ENCODE data around the gene TMEM53. TPM values are rescaled to one million over a fixed set of nuclear protein-coding genes. Genes with fewer than 3 reads are reported as not detected.
"Not testable (repeated sequence)": the region's sequence is repeated elsewhere in the genome, so short reads cannot be mapped to it uniquely, and the experiment has no call there.

The TMEM53 gene
- total and polyA plus RNA-seq, 2 experiments from 2014 or later, result 15.2 to 43.0 TPM

DNA sequence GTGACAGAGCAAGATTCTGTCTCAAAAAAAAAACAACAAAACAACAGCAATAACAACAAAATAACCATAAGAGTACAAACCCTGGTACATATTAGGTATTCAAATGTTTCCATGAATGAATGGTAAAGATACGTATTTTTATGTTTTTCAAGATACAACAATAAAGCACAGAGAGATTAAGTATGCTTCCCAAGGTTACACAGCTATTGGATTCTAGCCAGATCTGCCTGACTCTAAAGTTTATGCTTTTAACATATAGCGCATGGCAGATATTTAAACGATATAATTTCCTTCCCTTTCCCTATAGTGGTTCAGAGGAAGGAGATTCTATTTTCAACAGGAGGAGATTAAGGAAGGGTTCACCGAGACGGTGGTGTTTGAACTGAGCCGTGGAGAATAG lies 31.2 kb upstream of the TMEM53 start:
- no peaks in the 10 kb centered on the region for H3K4me1 ChIP-seq (ENCODE audit: low read depth)
- no peaks in the 10 kb centered on the region for H3K36me3 ChIP-seq
- no peaks in the 10 kb centered on the region for H3K9me3 ChIP-seq (ENCODE audit: low read depth)
- no peak overlapping the region for H3K4me3 ChIP-seq
- TF ChIP-seq, protein P1, sequence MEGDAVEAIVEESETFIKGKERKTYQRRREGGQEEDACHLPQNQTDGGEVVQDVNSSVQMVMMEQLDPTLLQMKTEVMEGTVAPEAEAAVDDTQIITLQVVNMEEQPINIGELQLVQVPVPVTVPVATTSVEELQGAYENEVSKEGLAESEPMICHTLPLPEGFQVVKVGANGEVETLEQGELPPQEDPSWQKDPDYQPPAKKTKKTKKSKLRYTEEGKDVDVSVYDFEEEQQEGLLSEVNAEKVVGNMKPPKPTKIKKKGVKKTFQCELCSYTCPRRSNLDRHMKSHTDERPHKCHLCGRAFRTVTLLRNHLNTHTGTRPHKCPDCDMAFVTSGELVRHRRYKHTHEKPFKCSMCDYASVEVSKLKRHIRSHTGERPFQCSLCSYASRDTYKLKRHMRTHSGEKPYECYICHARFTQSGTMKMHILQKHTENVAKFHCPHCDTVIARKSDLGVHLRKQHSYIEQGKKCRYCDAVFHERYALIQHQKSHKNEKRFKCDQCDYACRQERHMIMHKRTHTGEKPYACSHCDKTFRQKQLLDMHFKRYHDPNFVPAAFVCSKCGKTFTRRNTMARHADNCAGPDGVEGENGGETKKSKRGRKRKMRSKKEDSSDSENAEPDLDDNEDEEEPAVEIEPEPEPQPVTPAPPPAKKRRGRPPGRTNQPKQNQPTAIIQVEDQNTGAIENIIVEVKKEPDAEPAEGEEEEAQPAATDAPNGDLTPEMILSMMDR (IDR thresholded peaks at IDR 0.05; ENCODE audit: low read depth, low read length), result no peak
- no peak overlapping the region for H3K27ac ChIP-seq
- H3K27me3 ChIP-seq, result no peaks in the 10 kb centered on the region
- no peak for DNase-seq (ENCODE audit: low read depth in 1 of 2, low spot score in 1 of 2)

DNA sequence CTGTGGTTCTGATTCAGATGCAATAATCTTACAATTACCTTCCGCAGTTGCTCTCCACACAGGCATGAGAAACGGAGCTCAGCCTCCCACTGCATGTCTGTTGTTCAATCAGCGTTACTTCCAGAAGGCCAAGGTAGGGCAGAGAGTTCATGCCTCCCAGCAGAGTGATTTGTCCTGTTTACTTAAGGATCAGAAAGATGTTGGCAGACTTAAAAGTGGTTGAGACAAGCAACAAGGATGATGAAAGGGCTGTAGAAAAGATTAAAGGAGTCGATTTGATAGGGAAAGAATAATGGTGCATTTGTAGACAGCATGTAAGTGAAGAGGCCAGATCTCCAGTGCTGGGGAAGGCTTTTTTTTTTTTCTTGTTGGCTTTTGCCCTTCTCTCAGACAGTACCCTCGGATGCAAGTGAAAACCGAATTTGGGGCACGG lies 26.9 kb upstream of the TMEM53 start:
- Histone ChIP-seq H3K4me1 (ENCODE audit: low read depth) (no peaks in the 10 kb centered on the region), H3K36me3 (no peaks in the 10 kb centered on the region), H3K27ac (peak overlapping the region; percentile 16), H3K9me3 (ENCODE audit: low read depth) (no peaks in the 10 kb centered on the region), H3K4me3 (no peak overlapping the region), H3K27me3 (no peaks in the 10 kb centered on the region)
- TF ChIP-seq, protein P1 (IDR thresholded peaks at IDR 0.05; ENCODE audit: low read depth, low read length), result no peak
- no peak for DNase-seq (ENCODE audit: low read depth in 1 of 2, low spot score in 1 of 2)

DNA sequence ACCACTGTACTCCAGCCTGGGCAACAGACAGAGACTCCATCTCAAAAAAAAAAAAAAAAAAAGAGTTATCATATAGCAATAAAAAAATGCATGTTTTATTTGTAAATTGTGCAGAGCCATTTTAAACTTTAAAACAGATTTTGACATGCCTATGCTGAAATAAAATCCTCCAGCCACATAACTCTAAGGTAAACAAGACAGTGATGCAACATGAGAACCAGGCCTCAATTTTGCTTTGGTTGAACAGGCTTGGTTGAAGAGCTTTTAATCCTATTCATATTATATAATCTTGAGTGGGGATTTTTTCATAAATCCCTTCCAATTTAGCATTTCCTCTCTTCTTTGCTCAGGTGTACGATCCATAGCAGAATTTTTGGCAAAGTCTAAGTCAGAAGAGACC lies 26.3 kb upstream of the TMEM53 start:
- Histone ChIP-seq H3K27ac (no peak overlapping the region), H3K4me3 (no peak overlapping the region), H3K9me3 (ENCODE audit: low read depth) (no peaks in the 10 kb centered on the region), H3K36me3 (no peaks in the 10 kb centered on the region), H3K27me3 (no peaks in the 10 kb centered on the region), H3K4me1 (ENCODE audit: low read depth) (no peaks in the 10 kb centered on the region)
- TF ChIP-seq, protein P1 (IDR thresholded peaks at IDR 0.05; ENCODE audit: low read depth, low read length), result no peak
- DNase-seq (ENCODE audit: low read depth in 1 of 2, low spot score in 1 of 2), result no peak

DNA sequence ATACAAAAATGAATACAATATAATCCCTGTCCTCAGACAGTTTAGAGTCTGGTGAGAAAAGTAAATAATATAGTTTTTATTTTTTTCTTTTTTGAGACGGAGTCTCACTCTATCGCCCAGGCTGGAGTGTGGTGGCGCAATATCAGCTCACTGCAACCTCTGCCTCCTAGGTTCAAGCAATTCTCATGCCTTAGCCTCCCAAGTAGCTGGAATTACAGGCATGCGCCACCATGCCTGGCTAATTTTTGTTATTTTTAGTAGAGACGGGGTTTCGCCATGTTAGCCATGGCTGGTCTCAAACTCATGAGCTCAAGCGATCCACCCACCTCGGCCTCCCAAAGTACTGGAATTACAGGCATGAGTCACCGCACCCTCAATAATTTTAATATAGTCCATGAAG lies 25.1 kb upstream of the TMEM53 start:
- H3K36me3 ChIP-seq; H3K27ac ChIP-seq; DNase-seq (ENCODE audit: low read depth in 1 of 2, low spot score in 1 of 2); H3K4me3 ChIP-seq; H3K27me3 ChIP-seq; H3K9me3 ChIP-seq (ENCODE audit: low read depth); H3K4me1 ChIP-seq (ENCODE audit: low read depth): not testable (repeated sequence)

DNA sequence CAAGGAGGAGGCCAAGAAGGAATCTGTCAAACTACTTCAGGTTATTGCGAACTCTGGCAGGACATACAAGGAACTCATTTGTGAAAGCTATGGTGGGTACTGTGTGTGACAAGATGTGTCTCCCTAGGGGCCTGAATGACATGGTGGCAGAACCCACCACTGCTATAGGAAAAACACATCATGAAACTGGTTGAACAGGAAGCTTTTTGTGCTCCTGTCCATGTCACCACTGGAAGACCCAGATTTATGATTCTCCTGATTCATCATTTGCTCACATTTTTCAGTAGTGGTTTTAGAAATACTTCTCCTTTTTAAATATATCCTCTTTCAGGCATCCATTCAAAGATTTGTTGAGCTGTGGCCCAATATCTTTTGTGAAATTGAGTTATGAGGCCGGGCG lies 23.9 kb upstream of the TMEM53 start:
- H3K27ac ChIP-seq, result no peak overlapping the region
- no peaks in the 10 kb centered on the region for H3K4me1 ChIP-seq (ENCODE audit: low read depth)
- no peaks in the 10 kb centered on the region for H3K36me3 ChIP-seq
- no peak for DNase-seq (ENCODE audit: low read depth in 1 of 2, low spot score in 1 of 2)
- no peaks in the 10 kb centered on the region for H3K9me3 ChIP-seq (ENCODE audit: low read depth)
- H3K4me3 ChIP-seq, result no peak overlapping the region
- TF ChIP-seq, protein P1 (IDR thresholded peaks at IDR 0.05; ENCODE audit: low read depth, low read length), result no peak
- no peaks in the 10 kb centered on the region for H3K27me3 ChIP-seq

DNA sequence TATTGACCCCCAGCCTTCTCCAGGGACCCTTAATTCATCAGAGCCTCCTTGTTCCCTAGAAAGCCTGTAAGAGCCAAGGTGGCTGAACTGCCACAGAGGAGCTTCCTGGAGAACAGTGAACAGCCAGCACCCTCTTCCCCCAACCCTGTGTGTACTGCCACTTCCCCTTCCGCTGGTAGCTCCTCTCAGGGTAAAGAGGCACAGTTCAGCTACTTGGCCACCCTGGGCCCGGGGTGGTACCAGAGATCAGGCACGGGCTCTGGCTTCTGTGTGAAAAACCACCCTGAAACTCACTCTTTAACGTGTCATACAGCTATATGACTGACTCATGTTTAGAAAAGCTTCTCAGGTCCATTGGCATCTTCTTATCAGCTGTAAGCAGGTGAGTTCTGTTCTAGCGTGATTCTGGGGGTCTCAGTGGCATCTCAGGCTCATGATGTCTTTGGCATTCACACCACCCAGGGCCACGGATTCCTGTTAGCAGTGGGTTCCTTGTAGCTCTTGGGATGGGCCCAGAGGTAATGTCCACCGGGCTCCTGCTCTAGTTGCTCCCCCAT lies 22.6 kb upstream of the TMEM53 start:
- DNase-seq (ENCODE audit: low read depth in 1 of 2, low spot score in 1 of 2), result no peak
- H3K4me1 ChIP-seq (ENCODE audit: low read depth), result no peaks in the 10 kb centered on the region
- H3K27me3 ChIP-seq, result no peaks in the 10 kb centered on the region
- H3K9me3 ChIP-seq (ENCODE audit: low read depth), result no peaks in the 10 kb centered on the region
- no peak overlapping the region for H3K27ac ChIP-seq
- TF ChIP-seq, protein P1 (IDR thresholded peaks at IDR 0.05; ENCODE audit: low read depth, low read length), result no peak
- no peaks in the 10 kb centered on the region for H3K36me3 ChIP-seq
- H3K4me3 ChIP-seq, result no peak overlapping the region
